K562 (cell line): ENCODE results near the gene KLKB1.

Source experiments
- CHAMP1 ChIP-seq: fragments of 450-650 bp; IDR thresholded peaks from 2 replicates; pipeline ENCODE4 v1.6.1; 2016; ENCODE audit warnings: mild to moderate bottlenecking
- GATA2 ChIP-seq: sonication (generic); formaldehyde crosslinking; IDR thresholded peaks from 2 replicates; pipeline ENCODE4 v1.4.0; 2020; ENCODE audit warnings: mild to moderate bottlenecking, missing genetic modification reagents
- MXI1 ChIP-seq: IDR thresholded peaks from 2 replicates; pipeline ENCODE4 v1.6.1; 2011; ENCODE audit warnings: low read depth, mild to moderate bottlenecking, improper control_type of control experiment, low read length
- PHF8 ChIP-seq: fragments of 200-600 bp; sonication (generic); IDR thresholded peaks from 2 replicates; pipeline ENCODE4 v1.6.1; 2012; ENCODE audit warnings: mixed run types, mild to moderate bottlenecking, inconsistent platforms, low read length, moderate library complexity, borderline replicate concordance
- POLR2A ChIP-seq: fragments of 450-650 bp; conservative IDR thresholded peaks from 2 replicates; pipeline ENCODE4 v1.6.1; 2016
- U2AF1 ChIP-seq: fragments of 200-400 bp; formaldehyde crosslinking; optimal IDR thresholded peaks from 2 replicates; pipeline ENCODE3; 2017; ENCODE audit warnings: mild to moderate bottlenecking, low read depth, low read length, moderate library complexity

- TF ChIP-seq POLR2A (no peak), PHF8 (no peak), GATA2 (CRISPR knock-in tag) (no peak), CHAMP1 (no peak), U2AF1 (no peak), MXI1 (no peak)
These were observed 56.0 kb downstream of the KLKB1 start for GRCh38 chr4:186283311-186283710.
